HepG2 (cell line): ENCODE data around the gene PCIF1. TPM values are rescaled to one million over a fixed set of nuclear protein-coding genes. Genes with fewer than 3 reads are reported as not detected.

Experiments
- AFF4 ChIP-seq: sonication (generic); formaldehyde crosslinking; IDR thresholded peaks from 2 replicates; pipeline ENCODE4 v1.4.0; 2020; ENCODE audit warnings: missing genetic modification reagents
- HIVEP1 ChIP-seq: sonication (generic); formaldehyde crosslinking; IDR thresholded peaks from 2 replicates; pipeline ENCODE4 v1.4.0; 2020; ENCODE audit warnings: mild to moderate bottlenecking, missing genetic modification reagents
- JUNB ChIP-seq: sonication (generic); formaldehyde crosslinking; IDR thresholded peaks from 2 replicates; pipeline ENCODE4 v1.8.0; 2022; ENCODE audit warnings: missing genetic modification reagents, mild to moderate bottlenecking, borderline replicate concordance
- MIER3 ChIP-seq: IDR thresholded peaks from 2 replicates; pipeline ENCODE4 v1.6.1; 2016; ENCODE audit warnings: missing compliant biosample characterization, borderline replicate concordance
- PITX1 ChIP-seq: sonication (generic); formaldehyde crosslinking; IDR thresholded peaks from 2 replicates; pipeline ENCODE4 v1.5.1; 2020; ENCODE audit warnings: mild to moderate bottlenecking, missing genetic modification reagents
- THAP8 ChIP-seq: sonication (generic); formaldehyde crosslinking; IDR thresholded peaks from 2 replicates; pipeline ENCODE4 v1.5.1; 2020; ENCODE audit warnings: missing genetic modification reagents, mild to moderate bottlenecking, borderline replicate concordance
- ZMAT3 ChIP-seq: sonication (generic); formaldehyde crosslinking; conservative IDR thresholded peaks from 2 replicates; pipeline ENCODE4 v1.7.0; 2021; ENCODE audit warnings: missing genetic modification reagents
- ZNF205 ChIP-seq: IDR thresholded peaks from 2 replicates; pipeline ENCODE4 v1.6.1; 2018; ENCODE audit warnings: missing biosample characterization, missing genetic modification reagents
- ZNF44 ChIP-seq: sonication (generic); formaldehyde crosslinking; IDR thresholded peaks from 2 replicates; pipeline ENCODE4 v1.5.1; 2020; ENCODE audit warnings: mild to moderate bottlenecking, missing genetic modification reagents
- ZNF484 ChIP-seq: sonication (generic); formaldehyde crosslinking; IDR thresholded peaks from 2 replicates; pipeline ENCODE4 v1.5.1; 2020; ENCODE audit warnings: mild to moderate bottlenecking, low read depth, missing genetic modification reagents, borderline replicate concordance
- ZNF564 ChIP-seq: sonication (generic); formaldehyde crosslinking; IDR thresholded peaks from 2 replicates; pipeline ENCODE4 v1.8.1; 2023; ENCODE audit warnings: mild to moderate bottlenecking, missing genetic modification reagents
- ZNF775 ChIP-seq: sonication (generic); formaldehyde crosslinking; IDR thresholded peaks from 2 replicates; pipeline ENCODE4 v1.4.0; 2020; ENCODE audit warnings: missing genetic modification reagents, mild to moderate bottlenecking, moderate library complexity, borderline replicate concordance
- polyA plus RNA-seq, 8 experiments: library from polyadenylated mRNA; depleted of rRNA in 3 of 8; stranded (reverse) in 7 of 8; unstranded in 1 of 8; fragments of >200 nt; fragmentation: Illumina TruSeq in 4 of 8; extraction: Trizol in 4 of 8; gene quantifications; 2 replicates each; pipeline versions ENCODE4 v1.2.1 to v1.2.3, GENCODE V29; 2011 to 2016; ENCODE audit warnings: low read depth in 4 of 8, missing spikeins in 1 of 8, mixed read lengths in 1 of 8; ENCODE audit not compliant: insufficient read depth in 1 of 8
- total RNA-seq, 5 experiments: library from RNA; depleted of rRNA; stranded (reverse); fragments of >200 nt; fragmentation: Illumina TruSeq; extraction: Trizol; gene quantifications; 2 replicates each; pipeline ENCODE4 v1.2.3, GENCODE V29; 2016; ENCODE audit warnings: low read depth in 1 of 5
- TF ChIP-seq, protein P1 (sequence below): IDR thresholded peaks from 2 replicates; pipeline ENCODE4 v1.6.1; 2016; ENCODE audit warnings: mild to moderate bottlenecking
- TF ChIP-seq, protein P2 (sequence below), 2 experiments: sonication (generic) in 1 of 2; formaldehyde crosslinking in 1 of 2; IDR thresholded peaks; 2 replicates each; pipeline versions ENCODE4 v1.4.0 to v1.6.1; 2016 to 2020; ENCODE audit warnings: borderline replicate concordance in 1 of 2, low read depth in 1 of 2, mild to moderate bottlenecking in 1 of 2, missing genetic modification reagents in 1 of 2
- TF ChIP-seq, protein P3 (sequence below): sonication (generic); formaldehyde crosslinking; IDR thresholded peaks from 2 replicates; pipeline ENCODE4 v1.4.0; 2020; ENCODE audit warnings: missing genetic modification reagents

PCIF1 gene
- total and polyA plus RNA-seq, 2 of the 13 experiments (the other 11 are each of a cell fraction or from before 2014, with no cell fraction given) = 20.9 to 24.4 TPM

DNA sequence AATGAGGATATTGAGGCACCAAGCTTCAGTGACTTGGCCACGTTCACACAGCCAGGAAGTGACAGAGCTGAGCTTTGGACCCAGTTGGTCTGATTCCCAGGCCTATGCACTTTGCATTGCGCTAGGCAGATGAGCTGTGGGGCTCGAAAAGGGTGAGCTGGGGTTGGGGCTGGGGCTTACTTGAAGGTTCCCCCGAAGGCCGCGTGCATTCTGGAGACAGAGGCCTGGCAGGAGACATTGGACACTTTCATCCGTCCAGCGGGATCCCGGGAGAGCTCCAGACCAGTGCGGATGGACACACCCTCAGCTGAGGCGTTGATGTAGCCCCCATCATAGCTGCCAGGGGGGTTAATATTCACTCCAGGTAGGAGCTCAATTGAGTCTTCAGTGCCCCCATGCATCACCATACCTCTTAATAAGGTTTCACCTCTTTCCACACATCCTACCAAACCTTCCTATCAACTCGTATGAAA lies 25.1 kb upstream of the PCIF1 start (continued):
- TF ChIP-seq THAP8 (CRISPR knock-in tag) = no peak
- no peak for TF ChIP-seq ZNF44
- no peak for TF ChIP-seq ZNF775 (CRISPR knock-in tag)
- TF ChIP-seq, protein P1, sequence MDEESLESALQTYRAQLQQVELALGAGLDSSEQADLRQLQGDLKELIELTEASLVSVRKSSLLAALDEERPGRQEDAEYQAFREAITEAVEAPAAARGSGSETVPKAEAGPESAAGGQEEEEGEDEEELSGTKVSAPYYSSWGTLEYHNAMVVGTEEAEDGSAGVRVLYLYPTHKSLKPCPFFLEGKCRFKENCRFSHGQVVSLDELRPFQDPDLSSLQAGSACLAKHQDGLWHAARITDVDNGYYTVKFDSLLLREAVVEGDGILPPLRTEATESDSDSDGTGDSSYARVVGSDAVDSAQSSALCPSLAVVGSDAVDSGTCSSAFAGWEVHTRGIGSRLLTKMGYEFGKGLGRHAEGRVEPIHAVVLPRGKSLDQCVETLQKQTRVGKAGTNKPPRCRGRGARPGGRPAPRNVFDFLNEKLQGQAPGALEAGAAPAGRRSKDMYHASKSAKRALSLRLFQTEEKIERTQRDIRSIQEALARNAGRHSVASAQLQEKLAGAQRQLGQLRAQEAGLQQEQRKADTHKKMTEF = 0 out of 2 replicates have a peak, but pooled peaks have one; percentile 18
- no peak for TF ChIP-seq ZNF484
- TF ChIP-seq AFF4 (CRISPR knock-in tag) = no peak; the same call in 1 of the 2 replicates
- peak; percentile 44 for TF ChIP-seq PITX1 (CRISPR knock-in tag)
- TF ChIP-seq, protein P2, sequence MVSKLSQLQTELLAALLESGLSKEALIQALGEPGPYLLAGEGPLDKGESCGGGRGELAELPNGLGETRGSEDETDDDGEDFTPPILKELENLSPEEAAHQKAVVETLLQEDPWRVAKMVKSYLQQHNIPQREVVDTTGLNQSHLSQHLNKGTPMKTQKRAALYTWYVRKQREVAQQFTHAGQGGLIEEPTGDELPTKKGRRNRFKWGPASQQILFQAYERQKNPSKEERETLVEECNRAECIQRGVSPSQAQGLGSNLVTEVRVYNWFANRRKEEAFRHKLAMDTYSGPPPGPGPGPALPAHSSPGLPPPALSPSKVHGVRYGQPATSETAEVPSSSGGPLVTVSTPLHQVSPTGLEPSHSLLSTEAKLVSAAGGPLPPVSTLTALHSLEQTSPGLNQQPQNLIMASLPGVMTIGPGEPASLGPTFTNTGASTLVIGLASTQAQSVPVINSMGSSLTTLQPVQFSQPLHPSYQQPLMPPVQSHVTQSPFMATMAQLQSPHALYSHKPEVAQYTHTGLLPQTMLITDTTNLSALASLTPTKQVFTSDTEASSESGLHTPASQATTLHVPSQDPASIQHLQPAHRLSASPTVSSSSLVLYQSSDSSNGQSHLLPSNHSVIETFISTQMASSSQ (IDR thresholded peaks at IDR 0.05; ENCODE audit: low read depth) = no peak
- TF ChIP-seq, protein P2 (CRISPR knock-in tag; IDR thresholded peaks at IDR 0.05; ENCODE audit: borderline replicate concordance) = no peak
- TF ChIP-seq ZMAT3 (CRISPR knock-in tag) = 0 out of 2 replicates have a peak, but pooled peaks have one; percentile 13
- peak; percentile 62; the same call in 1 of the 2 replicates for TF ChIP-seq MIER3 (CRISPR knock-in tag)
- TF ChIP-seq ZNF564 (CRISPR knock-in tag) = peak; percentile 15; the same call in 1 of the 2 replicates
- TF ChIP-seq JUNB = no peak
- TF ChIP-seq, protein P3, sequence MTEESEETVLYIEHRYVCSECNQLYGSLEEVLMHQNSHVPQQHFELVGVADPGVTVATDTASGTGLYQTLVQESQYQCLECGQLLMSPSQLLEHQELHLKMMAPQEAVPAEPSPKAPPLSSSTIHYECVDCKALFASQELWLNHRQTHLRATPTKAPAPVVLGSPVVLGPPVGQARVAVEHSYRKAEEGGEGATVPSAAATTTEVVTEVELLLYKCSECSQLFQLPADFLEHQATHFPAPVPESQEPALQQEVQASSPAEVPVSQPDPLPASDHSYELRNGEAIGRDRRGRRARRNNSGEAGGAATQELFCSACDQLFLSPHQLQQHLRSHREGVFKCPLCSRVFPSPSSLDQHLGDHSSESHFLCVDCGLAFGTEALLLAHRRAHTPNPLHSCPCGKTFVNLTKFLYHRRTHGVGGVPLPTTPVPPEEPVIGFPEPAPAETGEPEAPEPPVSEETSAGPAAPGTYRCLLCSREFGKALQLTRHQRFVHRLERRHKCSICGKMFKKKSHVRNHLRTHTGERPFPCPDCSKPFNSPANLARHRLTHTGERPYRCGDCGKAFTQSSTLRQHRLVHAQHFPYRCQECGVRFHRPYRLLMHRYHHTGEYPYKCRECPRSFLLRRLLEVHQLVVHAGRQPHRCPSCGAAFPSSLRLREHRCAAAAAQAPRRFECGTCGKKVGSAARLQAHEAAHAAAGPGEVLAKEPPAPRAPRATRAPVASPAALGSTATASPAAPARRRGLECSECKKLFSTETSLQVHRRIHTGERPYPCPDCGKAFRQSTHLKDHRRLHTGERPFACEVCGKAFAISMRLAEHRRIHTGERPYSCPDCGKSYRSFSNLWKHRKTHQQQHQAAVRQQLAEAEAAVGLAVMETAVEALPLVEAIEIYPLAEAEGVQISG (CRISPR knock-in tag) = no peak
- no peak for TF ChIP-seq ZNF205
- peak; percentile 49; the same call in 1 of the 2 replicates for TF ChIP-seq HIVEP1 (CRISPR knock-in tag)
